ENCODE data around the gene RFT1. TPM values are rescaled to one million over a fixed set of nuclear protein-coding genes. Genes with fewer than 3 reads are reported as not detected.

Gene RFT1
- total and polyA plus RNA-seq, 2 donors (not counting 3 experiments of a cell fraction or from before 2014, with no cell fraction given), result 29.8 to 39.9 TPM

- Histone ChIP-seq H3K79me2 (ENCODE audit: control insufficient read depth, insufficient read depth, low read length) (no peaks in the 10 kb centered on the region), H3K4me1 (ENCODE audit: control insufficient read depth, extremely low read depth, insufficient read depth, low read length) (peaks cover 5% of the 10 kb centered on the region), H3K4me2 (ENCODE audit: insufficient read depth, low read length) (no peak overlapping the region), H3K27ac (ENCODE audit: insufficient read depth, low read depth, low read length) (no peak overlapping the region), H2AFZ (ENCODE audit: low read depth, low read length) (no peak overlapping the region), H3K9me3 (replicated peaks; ENCODE audit: control insufficient read depth, insufficient read depth, low read length) (no peaks in the 10 kb centered on the region), H3K27me3 (ENCODE audit: control insufficient read depth in 2 of 2, insufficient read depth in 2 of 2, low read length in 2 of 2) (peaks cover 2 to 7% of the 10 kb centered on the region in 2 experiments), H3K9ac (replicated peaks; ENCODE audit: extremely low read depth, insufficient read depth, low read length) (no peak overlapping the region), H3K9me1 (replicated peaks; ENCODE audit: control insufficient read depth, extremely low read depth, insufficient read depth, low read length) (no peaks in the 10 kb centered on the region), H3K4me3 (replicated peaks in 1 of 3; ENCODE audit: insufficient read depth in 1 of 3, low read depth in 1 of 3, low read length in 3 of 3) (no peak overlapping the region), H4K20me1 (replicated peaks; ENCODE audit: control insufficient read depth, extremely low read depth, insufficient read depth, low read length) (no peaks in the 10 kb centered on the region), H3K36me3 (ENCODE audit: control insufficient read depth in 2 of 2, extremely low read depth in 1 of 2, insufficient read depth in 2 of 2, low read length in 2 of 2) (no peaks in the 10 kb centered on the region)
- CTCF ChIA-PET, result no interaction called here
- no peak for FAIRE-seq
- TF ChIP-seq MAX (IDR thresholded peaks at IDR 0.05; ENCODE audit: insufficient read depth, insufficient read length) (no peak), POLR2AphosphoS5 (IDR thresholded peaks at IDR 0.05; ENCODE audit: insufficient read depth, low read depth, low read length) (no peak), POLR2A (IDR thresholded peaks at IDR 0.05; ENCODE audit: low read depth, low read length) (no peak), GATA2 (IDR thresholded peaks at IDR 0.05; ENCODE audit: insufficient read depth, insufficient read length, low read depth, low read length) (no peak), JUN (IDR thresholded peaks at IDR 0.05; ENCODE audit: borderline replicate concordance, insufficient read depth, insufficient read length, low read depth) (no peak)
- DNase-seq (ENCODE audit: low read depth, low spot score), result no peak
- dilution Hi-C loops (cut with MboI; ENCODE audit: extremely low pct_ligation_motif_present, low sequenced_read_pairs) (no loop called here), intact Hi-C loops (cut with micrococcal nuclease) (no loop called here)
- no TSS peak for BruUV-seq (replicated peaks)
- POLR2A ChIA-PET, result no interaction called here
These were observed 62.1 kb downstream of the RFT1 start for GRCh38 chr3:53068176-53068575.

- H3K79me2 ChIP-seq (ENCODE audit: control insufficient read depth, insufficient read depth, low read length), result no peaks in the 10 kb centered on the region
- H3K27me3 ChIP-seq (ENCODE audit: control insufficient read depth in 2 of 2, insufficient read depth in 2 of 2, low read length in 2 of 2), result peaks cover 7% of the 10 kb centered on the region in 2 experiments
- H3K36me3 ChIP-seq (ENCODE audit: control insufficient read depth in 2 of 2, extremely low read depth in 1 of 2, insufficient read depth in 2 of 2, low read length in 2 of 2), result no peaks in the 10 kb centered on the region
- dilution Hi-C loops (cut with MboI; ENCODE audit: extremely low pct_ligation_motif_present, low sequenced_read_pairs), result no loop called here
- no peaks in the 10 kb centered on the region for H3K9me3 ChIP-seq (replicated peaks; ENCODE audit: control insufficient read depth, insufficient read depth, low read length)
- no peak overlapping the region for H3K9ac ChIP-seq (replicated peaks; ENCODE audit: extremely low read depth, insufficient read depth, low read length)
- DNase-seq (ENCODE audit: low read depth, low spot score) (no peak), FAIRE-seq (no peak)
- no peaks in the 10 kb centered on the region for H3K9me1 ChIP-seq (replicated peaks; ENCODE audit: control insufficient read depth, extremely low read depth, insufficient read depth, low read length)
- no peak overlapping the region for H3K27ac ChIP-seq (ENCODE audit: insufficient read depth, low read depth, low read length)
- BruUV-seq (replicated peaks), result no TSS peak
- H3K4me3 ChIP-seq (replicated peaks in 1 of 3; ENCODE audit: insufficient read depth in 1 of 3, low read depth in 1 of 3, low read length in 3 of 3), result no peak overlapping the region
- intact Hi-C loops (cut with micrococcal nuclease), result no loop called here
- ChIA-PET CTCF (no interaction called here), POLR2A (no interaction called here)
- TF ChIP-seq MYC (IDR thresholded peaks at IDR 0.05; ENCODE audit: low read depth, low read length) (no peak), POLR2AphosphoS5 (IDR thresholded peaks at IDR 0.05; ENCODE audit: insufficient read depth, low read depth, low read length) (no peak), GATA2 (IDR thresholded peaks at IDR 0.05; ENCODE audit: insufficient read depth, insufficient read length, low read depth, low read length) (no peak), EZH2 (IDR thresholded peaks at IDR 0.05; ENCODE audit: borderline replicate concordance, low read depth, low read length, severe bottlenecking) (no peak), JUN (IDR thresholded peaks at IDR 0.05; ENCODE audit: borderline replicate concordance, insufficient read depth, insufficient read length, low read depth) (no peak)
- no peak overlapping the region for H3K4me2 ChIP-seq (ENCODE audit: insufficient read depth, low read length)
- H3K4me1 ChIP-seq (ENCODE audit: control insufficient read depth, extremely low read depth, insufficient read depth, low read length), result no peaks in the 10 kb centered on the region
- H4K20me1 ChIP-seq (replicated peaks; ENCODE audit: control insufficient read depth, extremely low read depth, insufficient read depth, low read length), result no peaks in the 10 kb centered on the region
- no peak overlapping the region for H2AFZ ChIP-seq (ENCODE audit: low read depth, low read length)
These were observed 62.7 kb downstream of the RFT1 start for GRCh38 chr3:53067567-53067966.
